Measurements from ENCODE around the gene FBXL2. TPM values are rescaled to one million over a fixed set of nuclear protein-coding genes. Genes with fewer than 3 reads are reported as not detected.
"Not testable (repeated sequence)": the region's sequence is repeated elsewhere in the genome, so short reads cannot be mapped to it uniquely, and the experiment has no call there.

The FBXL2 gene
- total RNA-seq, 4 donors from 2014 or later = 9.3 to 14.4 (median 12.2) TPM

GRCh38 chr3:33317963-33318709 is 40.9 kb downstream of the FBXL2 start:
- Histone ChIP-seq H3K27me3 (no peaks in the 10 kb centered on the region), H3K4me1 (no peaks in the 10 kb centered on the region), H3K9me3 (no peaks in the 10 kb centered on the region), H3K27ac (no peak overlapping the region), H3K36me3 (peaks cover 0 to 4% of the 10 kb centered on the region in 2 donors), H3K4me3 (no peak overlapping the region)
- TF ChIP-seq EP300 (IDR thresholded peaks at IDR 0.05) (no peak), POLR2AphosphoS5 (IDR thresholded peaks at IDR 0.05) (no peak), POLR2A (IDR thresholded peaks at IDR 0.05) (no peak), CTCF (IDR thresholded peaks at IDR 0.05) (no peak)
- WGBS, 2 donors (ENCODE audit: low coverage in 1 of 2) = 44 to 64% methylated on average over 3 to 4 of the region's 4 CpGs
- no peak for ATAC-seq

- H3K4me3 ChIP-seq = no peak overlapping the region
- H3K4me1 ChIP-seq = no peaks in the 10 kb centered on the region
- no peak overlapping the region for H3K27ac ChIP-seq
- H3K9me3 ChIP-seq = no peaks in the 10 kb centered on the region
- TF ChIP-seq POLR2AphosphoS5 (IDR thresholded peaks at IDR 0.05) (no peak), CTCF (IDR thresholded peaks at IDR 0.05) (peak in 1 of 4 experiments; percentile 20)
- peaks cover 0 to 4% of the 10 kb centered on the region in 2 donors for H3K36me3 ChIP-seq
- no peaks in the 10 kb centered on the region for H3K27me3 ChIP-seq
- ATAC-seq = no peak
- 75 to 84% methylated on average over 5 of the region's 5 CpGs for whole genome bisulfite sequencing, 2 donors (ENCODE audit: low coverage in 1 of 2)
Measured at GRCh38 chr3:33318710-33319380, 41.6 kb downstream of the FBXL2 start.

- 89 to 92% methylated on average over 1 of the region's 1 CpG for WGBS, 2 donors (ENCODE audit: low coverage in 1 of 2)
Measured at GRCh38 chr3:33322412-33322811, 45.2 kb downstream of the FBXL2 start.

GRCh38 chr3:33331414-33331813 is 54.2 kb downstream of the FBXL2 start:
- no peaks in the 10 kb centered on the region for H3K27me3 ChIP-seq
- H3K27ac ChIP-seq = no peak overlapping the region
- H3K4me3 ChIP-seq = no peak overlapping the region
- peaks cover 0 to 19% (median 0%) of the 10 kb centered on the region in 3 donors for H3K9me3 ChIP-seq
- no peak for ATAC-seq
- 73 to 77% methylated on average over 2 of the region's 2 CpGs for WGBS, 2 donors (ENCODE audit: low coverage in 1 of 2)
- H3K36me3 ChIP-seq = no peaks in the 10 kb centered on the region
- TF ChIP-seq POLR2AphosphoS5 (IDR thresholded peaks at IDR 0.05) (no peak), CTCF (IDR thresholded peaks at IDR 0.05) (no peak)
- no peaks in the 10 kb centered on the region for H3K4me1 ChIP-seq

More at GRCh38 chr3:33322412-33322811, 45.2 kb downstream of the FBXL2 start:
- ATAC-seq = no peak
- TF ChIP-seq POLR2A (IDR thresholded peaks at IDR 0.05) (no peak), EP300 (IDR thresholded peaks at IDR 0.05) (no peak), CTCF (IDR thresholded peaks at IDR 0.05) (no peak), POLR2AphosphoS5 (IDR thresholded peaks at IDR 0.05) (no peak)
- Histone ChIP-seq H3K9me3 (no peaks in the 10 kb centered on the region), H3K27me3 (no peaks in the 10 kb centered on the region), H3K27ac (no peak overlapping the region), H3K36me3 (no peaks in the 10 kb centered on the region), H3K4me1 (no peaks in the 10 kb centered on the region), H3K4me3 (no peak overlapping the region)

- peaks cover 0 to 19% (median 0%) of the 10 kb centered on the region in 3 donors for H3K9me3 ChIP-seq
- H3K4me1 ChIP-seq = no peaks in the 10 kb centered on the region
- H3K36me3 ChIP-seq = no peaks in the 10 kb centered on the region
- WGBS, 2 donors (ENCODE audit: low coverage in 1 of 2) = 91 to 100% methylated on average over 2 of the region's 2 CpGs
- H3K4me3 ChIP-seq = no peak overlapping the region
- H3K27ac ChIP-seq = no peak overlapping the region
- H3K27me3 ChIP-seq = no peaks in the 10 kb centered on the region
- TF ChIP-seq CTCF (IDR thresholded peaks at IDR 0.05) (no peak), POLR2AphosphoS5 (IDR thresholded peaks at IDR 0.05) (no peak), EP300 (IDR thresholded peaks at IDR 0.05) (no peak), POLR2A (IDR thresholded peaks at IDR 0.05) (no peak)
- no peak for ATAC-seq
Measured at GRCh38 chr3:33334364-33334763, 57.1 kb downstream of the FBXL2 start.

- H3K27me3 ChIP-seq, ATAC-seq, H3K36me3 ChIP-seq, H3K4me3 ChIP-seq, H3K27ac ChIP-seq, H3K4me1 ChIP-seq: not testable (repeated sequence)
- H3K9me3 ChIP-seq = peaks cover 0 to 11% (median 0%) of the 10 kb centered on the region in 3 donors
Measured at GRCh38 chr3:33338936-33339465, 61.8 kb downstream of the FBXL2 start.
